GM12892 (cell line): ENCODE measurements around the gene DDX27.

Source experiments
- POLR2AphosphoS5 ChIP-seq: IDR thresholded peaks from 2 replicates; pipeline ENCODE4 v1.6.1; 2011; ENCODE audit warnings: low read depth, low read length, control low read depth
- TAF1 ChIP-seq: IDR thresholded peaks from 2 replicates; pipeline ENCODE4 v1.6.1; 2011; ENCODE audit warnings: low read depth, mild to moderate bottlenecking, control low read depth, low read length, borderline replicate concordance

- TF ChIP-seq POLR2AphosphoS5 (no peak), TAF1 (no peak)
These were observed 37.0 kb downstream of the DDX27 start for GRCh38 chr20:49256261-49256660.
